Measurements from ENCODE around the gene KRT85.

The KRT85 gene

GRCh38 chr12:52367876-52368275, 595 bp upstream of the KRT85 start:
- no peak for DNase-seq (ENCODE audit: low read depth in 2 of 2)

DNA sequence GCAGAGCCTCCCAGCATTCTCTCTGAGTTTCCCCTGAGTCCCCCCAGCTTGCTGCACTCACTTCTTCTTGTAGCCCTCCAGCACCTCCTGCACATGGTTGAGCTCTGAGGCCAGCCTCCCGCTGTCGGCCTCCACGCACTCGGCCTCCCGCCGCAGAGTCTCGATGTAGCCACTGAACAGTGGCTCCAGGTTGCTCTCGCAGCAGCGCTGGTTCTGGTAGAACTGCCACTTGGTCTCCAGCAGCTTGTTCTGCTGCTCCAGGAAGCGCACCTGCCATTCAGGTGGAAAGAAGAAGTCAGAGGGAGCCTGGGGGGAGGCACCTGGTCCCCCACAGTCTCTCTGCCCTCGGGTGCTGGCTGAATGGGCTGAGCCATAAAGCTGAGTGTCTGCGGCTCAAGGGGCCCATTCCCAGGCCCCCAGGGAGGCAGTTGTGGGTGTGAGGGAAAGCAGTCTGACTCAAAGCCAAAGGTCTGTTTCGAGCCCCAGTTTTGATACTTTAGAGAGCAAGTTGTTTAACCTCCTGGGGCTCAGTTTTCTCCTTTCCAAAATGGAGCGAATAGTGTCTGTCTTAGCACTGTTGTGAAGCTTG, 2.3 kb downstream of the KRT85 start:
- no peak for DNase-seq (ENCODE audit: low read depth in 2 of 2)

- DNase-seq (ENCODE audit: low read depth in 2 of 2): no peak
Measured at GRCh38 chr12:52364061-52364460, 3.2 kb downstream of the KRT85 start.

DNA sequence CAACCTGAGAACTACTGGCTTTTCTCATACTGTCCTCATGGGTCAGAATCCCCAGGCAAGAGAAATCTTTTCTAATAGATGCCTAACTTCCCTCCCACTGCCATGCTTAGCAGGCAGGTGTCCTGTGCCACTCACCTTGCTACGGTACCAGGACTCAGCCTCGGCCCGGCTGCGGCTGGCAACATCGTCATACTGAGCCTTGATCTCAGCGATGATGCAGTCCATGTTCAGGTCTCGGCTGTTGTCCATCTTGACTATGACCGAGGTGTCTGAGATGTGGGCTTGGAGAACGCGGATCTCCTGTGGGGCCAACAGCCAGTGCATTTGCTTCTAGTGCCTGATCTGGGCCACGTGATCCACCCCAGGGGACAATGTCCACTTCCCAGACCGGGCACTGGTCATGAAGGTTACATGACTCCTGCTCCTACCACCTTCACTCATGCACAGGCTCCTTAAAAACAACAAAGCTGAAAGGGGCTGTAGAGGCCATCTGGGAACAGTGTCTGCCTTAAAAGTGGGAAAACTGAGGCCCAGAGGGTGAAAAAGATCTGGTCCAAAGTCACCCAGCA, 4.1 kb downstream of the KRT85 start:
- no peak for DNase-seq (ENCODE audit: low read depth in 2 of 2)

- DNase-seq (ENCODE audit: low read depth in 2 of 2): no peak
Measured at GRCh38 chr12:52362118-52362726, 5.1 kb downstream of the KRT85 start.

DNA sequence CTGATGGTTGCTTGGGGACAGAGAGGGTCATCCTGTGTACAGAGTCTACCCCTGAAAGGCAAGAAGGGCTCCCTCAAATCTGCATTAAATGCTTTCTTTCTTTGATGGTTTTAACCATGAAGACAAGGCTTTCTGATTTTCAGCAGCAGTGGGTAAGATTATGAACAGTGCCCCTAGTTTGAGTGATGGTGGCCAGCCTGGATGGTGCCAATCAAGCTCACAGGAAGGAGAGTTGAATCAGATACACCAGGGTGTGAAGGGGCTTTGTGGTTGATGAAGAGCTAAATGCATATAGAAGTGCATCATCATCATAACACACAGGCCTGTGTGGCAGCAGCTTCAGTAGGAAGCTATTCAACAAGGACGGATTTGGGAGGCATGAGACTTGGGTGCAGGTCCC, 5.7 kb downstream of the KRT85 start:
- no peak for DNase-seq (ENCODE audit: low read depth in 2 of 2)

- no peak for DNase-seq (ENCODE audit: low read depth in 2 of 2)
Measured at GRCh38 chr12:52360663-52361271, 6.5 kb downstream of the KRT85 start.

DNA sequence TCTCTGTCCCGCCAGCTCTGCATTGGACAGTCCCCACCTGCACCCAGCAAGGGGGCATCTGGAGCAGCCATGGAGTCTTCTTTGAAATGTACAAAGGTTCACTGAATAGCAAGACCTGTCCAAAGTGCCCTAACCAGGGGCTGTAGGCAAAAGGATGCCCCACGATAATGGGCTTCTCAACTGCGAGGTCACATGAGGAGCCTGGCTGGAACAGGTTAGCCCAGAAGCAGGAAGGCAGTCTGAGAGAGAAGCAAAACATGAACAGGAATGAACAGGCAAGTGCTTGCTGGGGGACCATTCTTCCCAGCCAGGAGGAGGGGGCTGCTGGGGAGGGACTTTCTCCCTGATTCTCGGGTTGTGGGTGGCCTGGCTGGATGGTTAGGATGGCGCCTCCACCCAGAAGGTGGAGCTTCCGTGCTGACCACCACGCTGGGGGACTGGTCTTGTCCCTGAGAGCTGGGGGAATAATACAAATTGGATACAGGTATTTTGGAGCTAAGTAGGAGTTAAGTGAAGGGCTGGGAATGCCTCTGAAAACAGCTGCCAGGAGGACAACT, 7.1 kb downstream of the KRT85 start:
- DNase-seq (ENCODE audit: low read depth in 2 of 2): no peak

DNA sequence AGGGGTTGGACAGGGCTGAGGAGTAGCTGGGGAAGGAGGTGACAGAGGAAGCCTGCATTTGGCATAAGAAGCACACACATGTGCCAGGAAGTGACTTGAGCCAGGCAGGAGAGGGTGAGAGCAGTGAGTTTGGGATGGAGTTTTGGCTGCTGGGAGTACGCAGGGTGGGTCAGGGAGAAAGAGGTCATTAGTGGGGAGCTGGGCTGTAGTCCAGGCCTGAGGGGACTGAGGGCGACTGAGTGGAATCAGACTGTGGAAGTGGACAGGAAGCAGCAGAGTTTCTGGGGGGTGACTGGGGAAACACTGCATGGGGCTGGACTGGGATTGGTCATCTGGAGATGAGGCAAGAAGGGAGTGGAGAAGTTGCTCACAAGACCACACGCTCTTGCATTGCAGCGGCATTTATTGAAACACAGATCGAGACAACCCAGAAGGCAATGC, 7.6 kb downstream of the KRT85 start:
- no peak for DNase-seq (ENCODE audit: low read depth in 2 of 2)

GRCh38 chr12:52358575-52359350, 8.5 kb downstream of the KRT85 start:
- DNase-seq (ENCODE audit: low read depth in 2 of 2): no peak

DNA sequence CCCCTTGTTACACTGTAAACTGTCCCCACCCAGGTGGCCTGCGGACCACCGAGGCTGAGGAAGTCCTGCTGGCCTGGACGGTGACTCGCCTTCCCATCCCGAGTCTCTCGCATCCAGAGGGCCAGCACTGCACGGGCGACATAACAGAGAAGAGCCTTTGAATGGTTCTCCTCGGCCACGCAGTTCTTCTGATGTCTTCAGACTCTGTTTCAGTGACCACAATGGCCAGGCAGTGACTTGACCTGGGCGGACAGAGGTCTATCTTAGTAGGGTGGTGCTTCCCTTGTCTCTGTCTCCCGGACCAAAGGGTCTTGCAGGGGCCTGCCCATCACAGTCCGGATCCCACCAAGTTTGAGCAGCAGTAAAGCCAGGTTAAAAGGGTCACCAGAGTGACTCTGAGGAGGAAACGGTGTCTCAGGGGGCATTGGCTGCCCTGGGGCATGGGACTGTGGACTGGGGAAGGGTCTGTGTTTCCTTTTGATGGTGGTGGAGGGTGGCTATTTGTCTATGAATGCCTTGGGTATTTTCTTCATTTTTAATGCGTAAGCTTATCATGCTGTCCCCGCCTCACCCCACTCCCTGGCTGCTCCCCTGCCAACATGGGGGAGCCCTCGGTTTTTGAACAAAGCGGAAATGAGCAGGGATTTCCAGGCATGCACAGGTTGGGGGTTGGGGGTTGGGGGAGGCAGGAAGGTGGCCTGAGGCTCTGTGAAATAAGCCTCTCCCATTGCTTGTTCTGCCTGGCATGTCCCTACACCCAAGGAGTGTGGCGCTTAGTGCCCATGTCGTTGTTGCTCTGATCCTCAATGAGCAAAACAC, 10.3 kb downstream of the KRT85 start:
- no peak for DNase-seq (ENCODE audit: low read depth in 2 of 2)

- DNase-seq (ENCODE audit: low read depth in 2 of 2): no peak
Measured at GRCh38 chr12:52356031-52356761, 11.1 kb downstream of the KRT85 start.

GRCh38 chr12:52355176-52355575, 12.1 kb downstream of the KRT85 start:
- no peak for DNase-seq (ENCODE audit: low read depth in 2 of 2)

- DNase-seq (ENCODE audit: low read depth in 2 of 2): no peak
Measured at GRCh38 chr12:52354200-52354599, 13.1 kb downstream of the KRT85 start.

DNA sequence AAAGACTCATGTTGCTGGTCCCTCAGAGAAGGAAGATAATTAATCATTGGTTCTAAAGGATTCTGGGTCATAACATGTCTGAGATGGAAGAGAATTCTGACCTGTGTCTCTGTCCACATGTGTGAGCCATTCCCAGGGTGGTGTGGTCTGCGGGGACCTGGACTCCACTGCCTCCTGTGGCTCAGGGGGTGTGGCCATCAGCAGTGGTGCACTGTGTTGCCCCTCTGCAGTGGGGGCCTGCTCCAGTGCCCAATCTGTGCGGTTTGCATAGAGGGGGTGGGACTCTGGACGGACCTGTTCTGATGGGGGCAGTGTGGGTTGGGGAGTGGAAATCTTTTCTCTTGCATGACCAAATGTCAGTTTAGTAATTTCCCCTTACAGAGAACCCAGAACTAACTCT, 13.5 kb downstream of the KRT85 start:
- no peak for DNase-seq (ENCODE audit: low read depth in 2 of 2)

DNA sequence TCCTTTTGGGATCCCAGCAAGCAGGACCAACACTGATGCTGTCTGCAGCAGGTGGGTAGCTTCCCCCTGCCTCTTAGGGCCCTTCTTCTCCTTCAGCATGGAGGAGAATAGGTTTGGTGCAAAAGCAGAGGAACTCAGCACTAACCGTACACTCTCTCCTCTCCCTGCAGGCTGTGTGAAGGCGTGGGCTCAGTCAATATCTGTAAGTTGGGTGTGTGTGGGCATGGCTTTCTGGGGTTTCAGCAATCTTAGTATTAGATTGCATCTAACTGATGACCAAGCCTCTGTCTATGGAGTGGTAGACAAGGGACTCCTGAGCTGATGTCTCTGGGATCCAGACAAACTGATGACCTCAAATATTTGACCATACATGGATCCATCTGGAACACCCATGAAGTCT, 14.3 kb downstream of the KRT85 start:
- no peak for DNase-seq (ENCODE audit: low read depth in 2 of 2)

DNA sequence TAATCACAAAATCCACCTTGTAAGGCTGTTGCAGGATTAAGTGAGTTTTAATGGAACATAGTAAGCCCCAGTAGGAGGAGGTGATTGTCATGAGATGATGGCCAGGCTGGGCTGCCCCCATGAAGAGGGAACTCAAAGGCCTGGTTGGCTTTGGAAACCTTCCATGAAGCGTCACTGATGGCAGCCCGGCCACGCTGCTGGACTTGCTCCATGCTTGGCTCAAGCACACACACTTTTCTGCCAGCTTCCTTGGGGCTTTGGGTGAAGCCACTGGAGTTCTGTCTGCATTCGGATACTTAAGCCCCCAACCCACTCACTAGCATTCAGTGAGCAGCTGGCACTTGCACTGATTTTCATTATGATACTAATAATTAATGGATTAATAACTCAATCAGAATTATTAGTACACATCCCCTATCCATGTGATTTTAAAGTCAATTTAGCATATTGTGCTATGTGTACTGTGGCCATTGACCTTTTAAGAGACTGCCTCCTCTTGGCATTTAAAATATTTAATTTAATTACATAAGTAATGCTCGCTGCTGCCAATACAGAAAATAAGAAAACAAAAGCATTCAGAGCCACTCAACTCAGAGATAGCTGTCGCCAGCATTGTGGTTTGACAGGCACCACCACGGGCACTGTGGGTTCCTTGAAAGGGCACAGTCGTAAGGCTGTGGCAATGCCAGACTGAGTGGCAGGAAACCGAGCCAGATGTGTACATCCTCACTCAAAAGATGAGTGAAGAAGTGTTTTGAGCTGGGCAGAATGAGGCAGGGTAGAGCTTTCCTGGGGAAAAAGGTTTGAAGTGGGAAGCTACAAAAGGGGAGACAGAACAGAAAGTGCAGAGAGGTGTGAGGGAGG, 15.9 kb downstream of the KRT85 start:
- no peak for DNase-seq (ENCODE audit: low read depth in 2 of 2)

GRCh38 chr12:52350786-52351185, 16.5 kb downstream of the KRT85 start:
- DNase-seq (ENCODE audit: low read depth in 2 of 2): no peak

GRCh38 chr12:52350021-52350620, 17.2 kb downstream of the KRT85 start:
- DNase-seq (ENCODE audit: low read depth in 2 of 2): no peak

Measured in stimulated activated CD4-positive, alpha-beta T cell treated with anti-CD3 and anti-CD28 coated beads, Interleukin-1b, Interleukin-23, amount 100 ng/mL, for 1 hour (primary cell).